HG03025 (cell line): ENCODE data around the gene FARSB.

Source experiments
- ATAC-seq: cut with Tn5 transposase; IDR thresholded peaks from one replicate; pipeline ENCODE4 v1.9.1; 2021; ENCODE audit warnings: mild to moderate bottlenecking, moderate library complexity; ENCODE audit not compliant: unreplicated experiment, low FRiP score

Gene FARSB

DNA sequence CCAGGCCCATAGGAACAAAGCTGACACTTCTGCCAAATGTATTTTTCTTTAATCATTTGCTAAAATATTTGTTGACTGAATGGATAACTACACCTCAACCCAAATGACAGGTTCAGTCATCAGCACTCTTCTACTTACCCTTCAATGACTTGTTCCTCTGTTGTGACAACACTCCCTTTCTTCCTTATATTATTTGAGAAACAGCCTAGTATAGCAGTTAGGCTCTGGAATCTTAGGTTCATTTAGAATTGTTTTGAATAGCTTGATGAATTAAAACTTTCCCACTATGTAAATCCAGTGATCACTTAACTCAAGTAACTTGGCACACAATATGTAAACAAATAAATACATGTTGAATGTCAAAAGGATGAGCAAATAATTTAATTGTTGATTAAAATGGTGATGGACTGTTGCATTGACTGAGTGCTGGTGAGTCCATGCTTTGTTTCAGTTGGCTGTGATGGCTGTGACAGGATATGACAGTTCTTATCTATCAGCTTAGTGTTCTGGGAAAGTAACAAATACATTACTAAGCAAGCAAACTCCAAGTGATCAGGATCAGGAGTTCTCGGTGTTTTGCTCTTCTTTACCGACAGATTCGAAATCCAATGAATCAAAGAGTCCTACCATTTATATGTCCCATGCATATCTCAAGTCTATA is 12.7 kb upstream of the FARSB start:
- ATAC-seq: no peak

- no peak for ATAC-seq
Measured at GRCh38 chr2:222663479-222663878, 7.6 kb upstream of the FARSB start.

- peak; percentile 25 for ATAC-seq
Measured at GRCh38 chr2:222656526-222657446, 894 bp upstream of the FARSB start.

GRCh38 chr2:222653280-222653679 is 2.6 kb downstream of the FARSB start:
- no peak for ATAC-seq

DNA sequence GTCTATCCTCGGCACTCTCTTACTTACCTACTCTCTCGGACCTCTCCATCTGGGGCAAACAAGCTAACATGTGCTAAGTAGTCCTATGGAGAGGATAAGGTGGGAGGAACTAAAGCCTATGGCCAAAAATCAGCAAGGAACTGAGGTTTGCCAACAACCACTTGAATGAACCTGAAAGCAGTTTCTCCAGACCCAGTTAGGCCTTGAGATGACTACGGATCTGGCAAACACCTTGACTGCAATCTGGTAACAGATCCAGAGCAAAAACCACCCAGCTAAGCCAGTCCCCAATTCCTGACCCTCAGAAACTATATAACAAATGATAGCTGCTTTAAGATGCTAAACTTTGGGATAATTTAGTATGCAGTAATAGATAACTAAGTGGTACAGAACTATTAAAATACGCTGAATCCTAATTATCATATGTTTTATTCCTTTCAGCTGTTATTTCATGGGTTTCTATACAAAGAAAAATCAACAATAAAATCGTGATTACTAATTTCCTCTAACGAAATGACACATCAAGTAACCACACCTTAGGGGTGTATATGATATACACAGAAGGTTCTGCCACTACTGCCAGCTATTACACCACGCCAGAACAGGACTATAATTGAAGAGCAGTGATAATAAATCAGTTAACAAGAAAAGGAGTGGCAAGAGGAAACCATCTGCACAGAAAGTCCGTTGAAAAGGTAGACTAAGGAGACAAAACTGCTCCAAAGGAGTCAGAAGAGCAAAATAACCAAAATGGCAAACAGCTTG is 3.2 kb downstream of the FARSB start:
- ATAC-seq: no peak

GRCh38 chr2:222651718-222652418 is 4.0 kb downstream of the FARSB start:
- ATAC-seq: no peak

DNA sequence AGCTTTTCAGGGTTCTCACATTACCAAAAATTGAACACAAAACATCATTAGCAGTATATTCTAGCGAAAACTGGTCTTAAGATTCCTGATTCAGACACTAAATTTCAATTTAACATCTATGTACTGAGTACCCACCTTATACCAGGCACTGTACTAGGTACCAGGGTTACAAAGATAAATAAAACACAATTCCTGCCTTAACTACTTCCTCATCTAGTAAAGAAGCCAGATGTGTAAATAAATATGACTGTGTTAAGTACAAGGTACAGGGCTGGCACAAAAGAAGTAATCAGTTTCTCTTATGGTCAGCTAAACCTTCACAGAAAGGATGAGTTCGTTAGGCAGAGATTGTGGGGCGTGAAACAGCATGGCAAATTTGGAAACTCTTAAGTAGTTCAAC is 6.1 kb downstream of the FARSB start:
- no peak for ATAC-seq

DNA sequence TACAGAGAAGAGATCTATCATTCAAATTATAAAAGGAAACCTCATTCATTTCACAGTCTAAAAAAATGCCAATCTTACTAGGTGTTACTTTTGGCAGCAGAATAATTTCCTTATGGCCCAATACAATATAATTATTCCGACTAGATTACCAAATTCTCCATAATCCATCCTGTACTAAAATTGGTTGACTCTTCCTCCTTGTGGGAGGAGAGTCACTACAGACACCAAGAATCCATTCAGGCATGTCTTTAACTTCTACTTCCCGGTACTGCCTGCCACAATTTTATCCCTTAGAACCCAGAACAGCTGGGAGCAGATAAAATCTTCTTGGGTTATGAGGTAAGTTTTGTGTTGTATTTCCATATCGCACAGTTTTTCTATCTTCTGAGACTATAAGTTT is 9.9 kb downstream of the FARSB start:
- no peak for ATAC-seq

DNA sequence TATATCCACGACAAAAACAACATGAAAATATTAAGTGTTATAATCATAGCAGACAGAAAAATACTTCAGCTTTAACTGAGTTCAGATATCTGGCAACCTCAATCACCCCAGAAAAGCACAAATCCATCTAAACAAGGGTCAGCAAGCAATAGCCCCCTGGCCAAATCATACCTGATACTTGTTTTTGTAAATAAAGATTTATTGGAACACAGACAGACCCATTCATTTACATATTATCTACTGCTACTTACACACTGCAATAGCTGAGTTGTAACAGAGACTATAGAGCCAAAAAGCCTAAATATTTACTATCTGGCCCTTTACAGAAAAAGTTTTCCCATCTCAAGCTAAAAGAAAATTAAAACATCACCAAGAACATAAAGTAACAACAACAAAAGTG is 12.8 kb downstream of the FARSB start:
- ATAC-seq: no peak

GRCh38 chr2:222641336-222641735 is 14.6 kb downstream of the FARSB start:
- ATAC-seq: no peak

- no peak for ATAC-seq
Measured at GRCh38 chr2:222637067-222637466, 18.8 kb downstream of the FARSB start.

DNA sequence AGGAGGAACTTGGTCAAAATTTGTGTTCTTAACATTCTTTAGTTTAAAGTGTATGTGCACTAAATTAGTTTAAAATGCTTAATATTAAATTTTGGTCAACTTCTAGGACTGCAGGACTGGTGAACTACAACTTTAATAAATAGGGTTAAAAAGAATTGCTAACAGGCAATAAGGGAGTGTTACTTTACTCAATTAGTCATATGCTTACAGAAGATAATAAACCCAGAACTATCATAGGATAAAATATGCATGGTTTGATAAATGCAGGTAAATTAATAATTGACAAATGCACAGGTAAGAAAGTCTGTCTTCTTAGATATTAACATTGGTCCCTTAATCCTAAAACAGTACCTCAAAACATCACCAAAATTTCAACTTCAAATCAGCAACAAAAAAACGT is 20.6 kb downstream of the FARSB start:
- ATAC-seq: no peak

DNA sequence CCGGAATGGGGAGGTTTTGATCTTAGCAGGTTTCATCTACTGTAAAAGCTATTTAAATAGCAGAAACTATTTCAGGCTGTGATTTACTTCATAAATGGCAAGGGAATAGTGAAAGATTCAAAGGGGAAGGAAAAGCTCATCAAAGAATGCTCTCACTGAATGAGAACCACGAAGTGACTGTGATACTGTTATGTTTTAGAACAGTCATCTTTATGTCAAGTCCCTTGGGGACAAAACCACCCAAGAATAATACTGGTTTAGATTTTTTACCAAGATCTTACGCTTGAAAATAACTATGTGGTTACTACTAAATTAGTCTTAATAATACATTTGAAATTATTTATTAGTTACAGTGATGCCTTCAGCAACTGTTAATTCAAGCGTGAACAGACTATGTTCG is 28.1 kb downstream of the FARSB start:
- no peak for ATAC-seq

DNA sequence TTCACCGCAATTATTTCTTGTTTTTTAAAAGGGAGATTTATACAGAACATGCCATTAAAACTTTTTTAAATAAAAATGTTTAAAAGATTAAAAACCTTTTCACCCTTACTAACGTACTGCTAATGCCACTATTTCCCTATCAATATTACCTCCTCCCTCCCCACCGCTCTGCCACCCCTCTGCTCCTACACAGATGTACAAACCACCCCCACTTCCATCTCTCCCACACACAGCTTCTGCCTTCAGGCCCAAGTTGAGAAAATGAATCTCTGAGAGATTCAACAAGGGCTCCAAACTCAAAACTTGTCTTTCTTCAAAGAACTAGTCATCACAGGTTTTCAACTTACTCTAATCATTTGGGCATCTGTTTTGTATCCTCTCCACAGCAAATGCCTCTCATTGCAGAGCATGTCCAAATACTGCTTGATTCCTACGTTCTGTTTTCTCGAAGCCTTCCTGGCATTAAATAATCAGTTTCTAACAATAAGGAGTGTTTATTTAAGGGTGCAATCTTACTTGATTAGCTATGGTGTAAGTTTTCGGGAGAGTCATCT is 32.1 kb downstream of the FARSB start:
- ATAC-seq: no peak

GRCh38 chr2:222622910-222623309 is 33.0 kb downstream of the FARSB start:
- ATAC-seq: no peak

GRCh38 chr2:222621893-222622292 is 34.0 kb downstream of the FARSB start:
- ATAC-seq: no peak

- no peak for ATAC-seq
Measured at GRCh38 chr2:222615320-222615719, 40.6 kb downstream of the FARSB start.

GRCh38 chr2:222613715-222614331 is 42.1 kb downstream of the FARSB start:
- peak; percentile 59 for ATAC-seq

- ATAC-seq: no peak
Measured at GRCh38 chr2:222611684-222612083, 44.2 kb downstream of the FARSB start.

DNA sequence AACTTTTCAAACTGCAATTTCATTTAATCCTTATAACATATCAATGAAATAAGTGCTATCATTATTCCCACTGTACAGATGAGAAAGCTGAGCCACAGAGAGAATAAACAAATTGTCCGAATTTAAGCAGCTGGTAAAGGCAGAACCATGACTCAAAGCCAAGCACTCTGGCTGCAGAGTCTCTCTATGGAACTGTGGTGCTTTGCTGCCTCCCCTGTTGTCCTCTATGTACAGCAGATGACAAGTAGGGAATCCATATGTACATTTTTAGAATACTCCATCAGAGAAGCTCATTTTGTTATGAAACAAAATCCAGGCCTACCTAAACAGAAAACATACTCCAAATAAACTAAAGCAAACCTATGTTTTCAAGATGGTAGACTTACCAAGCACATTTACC is 45.1 kb downstream of the FARSB start:
- no peak for ATAC-seq
